Measurements from ENCODE around the gene RARB.

Gene RARB

DNA sequence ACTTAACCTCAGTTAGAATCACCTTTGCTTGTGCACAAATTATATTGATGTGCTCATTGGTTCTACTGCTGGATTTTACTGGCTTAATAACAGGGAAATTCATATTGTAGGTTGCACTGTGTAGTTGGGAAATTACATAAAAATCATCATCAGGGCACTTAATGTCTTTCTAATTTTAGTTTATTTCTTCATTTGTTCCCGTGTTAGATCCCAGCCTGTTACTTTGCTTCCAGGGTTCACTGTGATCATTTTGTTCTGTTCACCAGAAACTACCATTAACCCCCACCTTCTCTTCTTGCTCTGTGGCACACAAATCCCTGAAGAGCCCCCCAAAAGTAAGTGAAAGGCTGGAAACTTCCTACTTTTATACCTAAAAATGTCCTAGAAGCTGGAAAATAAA lies 80.4 kb downstream of the RARB start:
- DNase-seq (ENCODE audit: low read depth in 2 of 2) = no peak

DNA sequence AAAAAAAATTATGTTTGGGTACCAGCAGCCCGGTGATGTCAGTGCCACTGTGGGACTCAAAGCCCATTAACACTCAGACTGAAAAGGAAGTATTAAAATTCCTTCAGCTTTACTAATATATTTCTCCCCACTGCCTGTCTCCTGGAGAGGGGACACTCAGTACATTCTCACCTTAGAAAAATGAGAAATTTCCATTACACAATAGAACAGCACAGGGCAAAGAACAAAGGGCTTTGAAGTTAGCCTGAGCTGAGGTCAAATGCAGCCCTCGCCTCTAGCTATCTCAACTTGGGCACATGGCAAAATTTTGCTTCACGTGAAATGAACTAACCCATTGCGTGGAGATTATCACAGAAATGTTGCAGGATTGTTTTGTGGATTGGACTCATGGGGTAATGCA lies 80.8 kb downstream of the RARB start:
- peak; percentile 47 to 57 for DNase-seq (ENCODE audit: low read depth in 2 of 2)

DNA sequence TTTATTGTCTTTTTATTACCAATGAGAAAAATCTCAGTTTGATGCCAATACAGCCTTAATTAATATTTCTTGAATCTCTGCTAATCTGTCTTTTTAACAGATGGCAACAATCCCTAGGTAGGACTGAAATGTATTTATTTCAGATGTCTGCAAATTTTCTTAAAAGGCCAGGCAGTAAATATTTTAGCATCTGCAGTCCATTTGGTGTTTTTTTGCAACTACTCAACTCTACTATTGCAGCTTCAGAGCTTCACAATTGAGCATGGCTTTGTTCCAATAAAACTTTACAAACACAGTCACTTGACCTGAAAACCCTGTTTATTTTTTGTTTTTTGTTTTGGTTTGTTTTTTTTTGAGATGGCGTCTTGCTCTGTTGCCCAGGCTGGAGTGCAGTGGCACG lies 82.7 kb downstream of the RARB start:
- DNase-seq (ENCODE audit: low read depth in 2 of 2) = no peak

DNA sequence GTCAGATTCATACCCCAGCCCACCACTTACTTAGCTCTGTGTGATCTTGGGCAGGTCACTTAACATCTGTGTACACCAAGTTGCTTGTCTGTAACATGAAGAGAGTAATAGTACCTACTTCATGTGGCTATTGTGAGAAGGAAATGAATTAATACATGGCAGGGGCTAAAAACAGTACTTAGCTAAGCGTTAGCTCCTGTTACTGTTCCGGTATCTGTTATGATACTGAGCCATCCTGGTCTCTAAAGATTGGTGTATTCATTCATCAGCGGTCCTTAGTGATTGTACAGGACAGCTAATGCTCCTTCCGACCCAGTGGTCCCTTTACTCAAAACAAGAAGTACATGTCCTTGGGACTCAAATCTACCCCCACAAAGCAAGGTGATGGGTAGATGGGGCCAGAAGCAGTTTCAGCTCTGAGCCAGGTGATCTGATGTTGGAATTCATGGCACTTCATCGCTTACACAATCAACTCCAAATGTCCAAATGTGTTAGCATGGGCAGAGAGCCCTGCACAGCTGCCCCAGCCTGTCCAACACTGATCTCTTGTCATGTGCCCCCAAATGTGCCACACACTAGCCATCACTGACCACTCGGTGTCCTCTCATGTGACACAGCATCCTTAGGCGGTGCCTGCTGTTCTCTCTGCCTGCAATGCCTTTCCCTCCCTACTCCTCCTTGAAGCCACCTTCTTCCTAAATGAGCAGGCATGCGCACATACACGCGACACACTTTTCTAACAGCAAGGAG lies 84.1 kb downstream of the RARB start:
- DNase-seq (ENCODE audit: low read depth in 2 of 2) = no peak

DNA sequence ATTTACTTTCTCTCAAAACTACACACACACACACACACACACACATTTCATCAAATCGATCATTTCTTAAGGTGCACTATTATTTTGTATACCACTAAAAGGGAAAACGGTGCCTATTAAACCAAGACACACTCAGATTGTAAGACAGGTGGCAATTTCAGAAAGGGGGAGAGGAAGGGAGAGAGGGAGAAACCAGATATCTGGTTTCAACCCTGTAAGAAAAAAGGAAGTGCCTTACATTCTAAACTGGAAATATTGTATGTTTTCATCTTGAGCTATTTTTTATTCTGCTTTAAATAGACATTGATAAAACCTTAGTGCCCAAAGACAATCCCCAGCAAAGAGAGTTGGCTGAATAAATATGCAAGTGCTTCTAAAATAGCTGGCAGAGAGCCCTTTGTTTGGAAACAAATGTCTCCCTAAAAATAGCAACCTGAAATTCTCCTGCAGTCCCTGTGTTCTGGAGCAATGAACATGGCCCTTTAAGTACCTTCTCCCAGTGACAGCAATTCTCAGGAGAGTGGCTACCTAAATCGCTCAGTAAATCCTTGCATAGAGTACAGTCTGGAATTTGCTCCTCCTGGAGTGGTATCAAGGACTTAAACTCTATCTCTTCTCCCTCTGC lies 85.7 kb downstream of the RARB start:
- no peak for DNase-seq (ENCODE audit: low read depth in 2 of 2)

DNA sequence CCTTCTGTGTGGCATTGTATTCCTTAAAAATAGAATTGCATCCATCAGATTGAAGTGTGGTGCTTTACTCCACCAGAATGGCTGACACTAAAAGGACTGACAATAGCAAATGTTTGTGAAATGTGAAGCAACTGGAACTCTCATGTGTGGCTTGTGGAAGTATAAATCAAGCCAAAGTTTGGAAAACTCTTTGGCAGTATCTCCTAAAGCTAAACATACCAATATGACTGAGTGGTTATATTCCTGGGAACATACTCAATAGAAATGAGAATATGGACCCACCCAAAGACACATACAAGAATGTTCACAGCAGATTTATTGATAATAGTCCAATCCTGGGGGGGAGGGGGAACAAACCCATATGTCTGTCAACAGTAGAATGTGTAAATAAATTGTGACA lies 87.1 kb downstream of the RARB start:
- no peak for DNase-seq (ENCODE audit: low read depth in 2 of 2)

DNA sequence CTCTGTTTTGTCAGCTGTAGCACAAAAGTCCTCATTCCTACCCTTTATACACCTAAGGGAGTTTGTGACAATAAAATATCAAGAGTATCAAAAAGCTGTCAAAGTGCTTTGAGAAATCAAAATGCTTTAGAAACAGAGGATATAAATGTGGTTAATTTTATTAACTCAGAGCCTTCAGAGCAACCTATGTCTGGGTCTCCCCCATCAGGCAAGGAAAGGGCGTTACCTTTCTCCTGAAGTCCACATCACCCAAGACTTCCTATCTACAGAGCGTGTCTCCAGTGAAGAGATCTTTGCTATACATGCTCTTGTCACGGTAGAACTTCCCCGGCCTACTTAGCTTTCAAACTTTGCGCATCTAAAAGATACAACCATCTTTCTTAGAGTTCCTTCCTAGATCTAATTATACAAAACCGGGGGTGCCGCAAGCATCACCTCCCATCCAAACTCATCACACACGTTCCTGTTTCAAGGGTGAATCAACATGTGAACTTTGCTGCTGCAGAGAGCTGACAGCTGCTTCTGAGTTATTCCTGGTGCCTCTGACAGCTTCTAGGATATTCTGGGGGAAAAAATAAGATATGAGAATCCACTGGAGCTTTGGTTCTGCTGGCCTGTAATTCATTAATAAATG lies 93.0 kb downstream of the RARB start:
- DNase-seq (ENCODE audit: low read depth in 2 of 2) = no peak

DNA sequence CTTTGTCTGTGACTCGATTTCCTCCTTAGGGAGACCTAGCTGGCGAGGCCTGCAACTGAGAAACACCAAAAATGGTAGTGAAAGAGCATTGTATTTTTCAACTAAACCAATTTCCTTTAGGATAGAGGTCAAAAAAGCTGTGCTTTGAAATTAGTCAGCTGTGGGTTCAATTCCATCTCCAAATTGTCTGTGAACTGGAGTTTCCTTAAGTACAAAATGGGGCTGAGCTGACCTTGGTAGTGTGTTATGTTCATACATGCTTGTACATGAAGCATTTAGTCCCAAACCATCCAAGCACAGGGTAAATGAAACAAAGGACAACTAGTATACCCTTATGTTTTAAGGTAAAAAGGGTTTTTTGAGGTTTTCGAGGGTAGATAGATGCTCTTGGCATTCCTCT lies 99.3 kb downstream of the RARB start:
- DNase-seq (ENCODE audit: low read depth in 2 of 2) = no peak

DNA sequence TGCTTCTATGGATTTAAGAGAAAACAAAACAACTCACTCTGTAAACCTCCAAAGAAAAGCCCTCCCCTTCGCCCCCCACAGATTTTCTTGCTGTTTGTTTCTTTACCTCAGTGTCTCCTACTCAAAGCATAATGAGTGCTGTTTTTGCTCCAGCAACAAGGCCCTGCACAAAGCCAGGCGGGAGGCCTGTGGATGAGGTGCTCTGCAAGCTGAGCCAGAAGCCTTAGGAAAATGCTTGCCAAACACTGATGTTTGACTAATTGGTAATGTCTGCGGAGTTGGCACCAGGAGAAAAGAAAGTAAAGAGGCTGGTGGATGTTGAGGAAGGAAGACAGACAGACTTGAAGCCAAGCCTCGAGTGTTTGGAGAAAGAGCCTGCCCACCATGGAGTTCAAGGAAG lies 99.7 kb downstream of the RARB start:
- DNase-seq (ENCODE audit: low read depth in 2 of 2) = no peak

DNA sequence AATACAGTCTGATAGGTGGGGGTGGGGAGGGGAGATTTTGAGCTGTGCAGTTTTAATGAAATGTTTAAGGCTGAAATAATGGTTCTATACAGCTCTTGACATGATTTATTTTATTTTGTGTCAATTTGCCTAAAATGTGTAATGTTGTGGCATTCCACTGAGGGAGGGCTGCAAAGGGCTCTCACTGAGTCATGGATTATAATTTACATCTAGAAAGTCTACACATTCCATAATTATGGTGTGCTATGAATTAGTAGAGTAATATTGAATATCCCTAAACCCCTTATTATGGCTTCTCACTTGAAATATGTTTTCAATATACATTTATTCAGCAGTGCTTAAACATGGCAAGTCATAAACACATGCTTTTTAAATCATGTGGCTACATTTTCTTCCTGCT lies 103.9 kb downstream of the RARB start:
- peak; percentile 89 to 92 for DNase-seq (ENCODE audit: low read depth in 2 of 2)

DNA sequence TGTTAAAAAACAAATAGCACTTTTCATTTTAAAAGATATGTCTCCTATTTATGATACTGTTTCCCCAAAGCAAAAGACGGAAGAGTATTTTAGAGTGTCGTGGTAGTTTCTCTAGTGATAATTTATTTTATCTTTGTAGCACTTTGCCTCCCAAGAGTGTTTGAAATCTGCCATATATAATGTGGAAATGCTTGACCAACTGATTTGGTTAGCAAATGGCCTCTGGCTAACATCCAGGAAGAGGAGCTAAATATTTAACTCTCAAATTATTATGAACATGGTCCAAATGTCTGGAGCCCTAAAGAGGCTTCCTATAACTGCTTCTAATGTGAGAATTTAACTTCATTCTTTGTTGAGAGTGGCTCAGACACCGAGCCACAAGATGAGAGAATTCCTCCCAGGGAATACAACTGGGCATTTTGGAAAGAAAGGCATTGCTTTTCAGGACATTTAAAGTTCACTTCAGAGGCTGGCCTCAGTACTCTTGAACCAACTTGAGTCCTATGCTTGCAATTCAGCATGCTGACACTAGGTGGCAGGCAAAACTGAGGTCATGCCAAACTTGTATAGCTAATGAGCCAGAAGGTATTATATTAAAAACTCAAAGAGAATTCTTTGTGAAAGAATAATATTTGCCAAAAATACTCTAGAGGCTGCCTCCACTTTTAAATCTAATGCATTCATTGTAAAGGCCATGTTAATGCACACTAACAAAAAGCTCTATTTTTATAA lies 104.5 kb downstream of the RARB start:
- DNase-seq (ENCODE audit: low read depth in 2 of 2) = no peak

DNA sequence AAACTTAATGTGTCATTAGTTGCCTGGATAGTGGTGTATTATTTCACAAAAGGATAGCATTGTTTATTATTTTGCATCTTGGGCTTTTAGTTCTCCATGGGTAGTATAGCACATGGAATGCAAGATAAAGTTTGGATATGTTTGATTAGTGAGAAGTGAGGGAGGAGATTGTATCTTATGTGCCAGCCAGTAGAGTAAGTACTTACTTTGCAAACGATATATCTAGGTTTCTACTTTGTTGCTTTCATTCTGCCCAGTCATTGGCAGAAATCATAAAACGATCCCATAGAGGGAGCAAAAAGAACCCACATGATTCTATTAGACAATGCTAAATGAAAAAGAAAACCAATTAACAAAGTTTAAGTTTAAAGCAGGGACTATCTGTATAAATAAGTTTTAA lies 105.3 kb downstream of the RARB start:
- DNase-seq (ENCODE audit: low read depth in 2 of 2) = no peak

DNA sequence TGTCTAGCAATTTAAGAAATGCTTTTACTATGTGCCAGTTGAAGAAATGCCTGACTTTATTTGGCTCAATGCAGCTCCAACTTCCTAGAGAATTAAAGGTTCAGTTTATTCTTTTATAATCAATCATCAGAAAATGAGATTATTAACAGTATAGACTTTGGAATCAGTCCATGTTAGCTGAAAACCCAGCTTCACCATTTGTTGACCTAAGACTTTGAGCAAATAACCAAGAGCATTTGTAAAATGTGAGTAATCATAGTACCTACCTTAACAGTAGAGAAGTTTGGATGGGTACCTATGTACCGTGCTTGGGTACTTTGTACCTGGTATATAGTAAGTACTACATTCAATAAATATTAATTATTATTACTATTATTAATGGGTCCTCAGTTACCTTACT lies 105.9 kb downstream of the RARB start:
- DNase-seq (ENCODE audit: low read depth in 2 of 2) = no peak

DNA sequence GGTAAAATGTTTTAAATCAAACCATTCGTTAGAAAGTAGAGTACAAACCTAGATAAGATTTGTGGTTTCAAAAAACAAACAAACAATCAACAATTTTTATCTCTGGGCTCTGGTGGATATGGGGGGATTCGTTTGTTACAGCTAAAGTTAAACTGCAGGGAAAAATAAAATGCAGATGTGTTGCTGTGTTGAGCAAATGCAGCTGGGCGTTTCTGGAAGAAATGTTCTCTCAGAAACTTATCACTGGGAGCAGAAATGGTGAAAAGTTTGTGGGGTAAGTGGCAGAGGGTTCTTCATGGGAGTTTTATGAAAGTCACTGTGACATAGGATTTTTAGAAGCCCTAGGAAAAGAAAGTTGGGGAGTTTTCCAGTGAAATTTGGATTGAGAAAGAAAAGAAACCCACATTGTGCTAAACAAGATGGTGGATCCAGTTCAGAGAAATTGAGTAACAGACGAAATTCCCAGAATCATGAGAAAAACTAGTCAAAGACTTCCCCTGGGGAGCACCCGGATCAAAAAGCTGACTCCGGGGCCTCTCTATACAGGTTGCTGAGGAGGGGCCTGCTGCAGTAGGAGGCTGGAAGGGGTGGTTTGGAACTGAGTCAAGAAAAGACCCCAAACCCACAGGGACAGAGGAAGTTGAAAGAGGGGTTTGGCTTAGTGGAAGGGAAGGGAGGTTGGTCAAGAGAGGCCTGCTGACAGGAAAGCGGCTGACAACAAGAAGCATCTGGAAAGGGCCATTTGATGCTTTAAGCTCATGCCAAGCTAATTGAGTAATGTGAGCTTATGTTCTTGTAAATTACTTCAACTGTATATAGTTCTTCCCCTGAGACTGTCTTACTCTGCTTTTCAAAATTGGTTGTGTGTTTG lies 108.7 kb downstream of the RARB start:
- peak in 1 of 2 experiments; percentile 61 for DNase-seq (ENCODE audit: low read depth in 2 of 2)

DNA sequence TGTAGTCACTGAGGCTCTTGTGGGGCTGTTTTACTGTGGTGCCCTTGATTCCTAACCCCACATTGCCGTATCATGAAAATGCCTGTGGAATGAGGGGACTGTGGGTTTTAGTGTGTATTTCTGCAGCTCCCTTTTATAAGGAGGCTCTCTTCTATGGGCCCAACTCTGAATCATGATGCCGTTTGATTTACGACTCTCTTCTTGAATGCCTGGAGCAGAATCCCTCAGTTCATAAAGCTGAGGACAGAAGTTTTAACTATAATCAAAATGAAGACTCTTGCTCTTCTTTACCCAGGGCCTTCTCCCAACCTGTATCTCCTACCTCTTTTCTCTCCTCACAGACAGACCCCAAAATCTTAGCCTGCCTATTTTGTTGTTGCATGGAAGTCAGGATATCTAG lies 109.5 kb downstream of the RARB start:
- no peak for DNase-seq (ENCODE audit: low read depth in 2 of 2)

DNA sequence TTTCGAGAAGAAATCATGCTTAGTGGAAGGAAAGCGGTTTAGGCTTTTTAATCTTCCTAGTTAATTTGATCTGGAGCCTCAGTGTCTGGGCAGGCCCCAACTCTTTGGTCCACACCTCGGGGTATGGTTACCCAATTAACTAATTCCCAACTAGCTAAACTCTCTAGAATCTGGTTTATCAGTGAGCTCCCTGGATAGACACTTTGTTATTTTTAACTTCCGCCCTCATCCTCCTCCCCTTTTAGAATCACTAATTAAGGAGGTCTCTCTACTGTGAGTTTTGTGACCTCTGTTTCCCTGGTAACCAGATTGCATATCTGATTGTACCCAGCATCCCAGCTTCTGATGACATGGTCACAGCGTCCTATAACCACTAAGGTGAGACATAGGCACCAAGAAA lies 112.2 kb downstream of the RARB start:
- DNase-seq (ENCODE audit: low read depth in 2 of 2) = no peak

DNA sequence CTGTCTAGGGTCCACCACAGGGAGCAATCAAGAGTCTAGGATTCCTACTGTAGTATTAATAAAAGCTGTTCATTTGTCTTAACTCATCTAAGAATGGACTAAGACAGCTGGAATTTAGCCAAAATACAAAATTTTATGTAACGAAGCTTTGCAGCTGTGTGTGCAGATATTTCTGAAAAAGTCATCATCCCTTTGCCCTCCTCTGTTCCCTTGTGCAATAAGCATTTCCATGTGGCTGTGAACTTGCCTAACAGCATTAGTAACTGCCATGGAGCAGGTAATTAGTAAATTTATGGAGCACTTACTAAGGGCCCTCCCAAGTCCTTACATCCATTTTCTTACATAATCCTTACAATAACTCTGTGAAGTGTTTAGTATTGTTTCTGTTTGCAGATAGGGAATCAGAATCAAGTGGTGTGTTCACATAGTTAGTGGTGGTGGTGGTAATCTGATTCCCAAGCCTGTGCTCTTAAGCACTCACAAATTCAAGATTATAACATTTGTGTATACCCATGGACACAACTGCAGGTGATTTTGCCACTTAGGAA lies 114.5 kb downstream of the RARB start:
- DNase-seq (ENCODE audit: low read depth in 2 of 2) = peak; percentile 58

DNA sequence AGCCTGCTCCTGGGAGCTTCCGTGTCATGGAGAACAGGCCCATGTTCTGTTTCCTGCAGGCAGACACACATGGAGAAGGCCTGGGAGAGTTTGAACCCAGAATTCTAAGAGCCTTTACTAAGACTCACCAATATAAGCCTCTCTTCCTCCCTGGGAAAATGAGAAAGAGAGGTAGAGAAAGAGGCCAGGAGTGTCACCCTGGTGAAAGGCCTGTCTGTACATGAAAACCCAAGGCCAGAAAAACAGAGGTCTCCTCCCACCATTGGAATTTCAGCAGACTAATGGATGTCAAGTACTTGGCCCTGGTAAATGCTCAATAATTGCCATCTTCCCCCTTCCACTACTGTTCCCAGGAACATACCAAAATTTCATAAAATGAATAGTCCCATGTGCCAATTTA lies 119.0 kb downstream of the RARB start:
- no peak for DNase-seq (ENCODE audit: low read depth in 2 of 2)

DNA sequence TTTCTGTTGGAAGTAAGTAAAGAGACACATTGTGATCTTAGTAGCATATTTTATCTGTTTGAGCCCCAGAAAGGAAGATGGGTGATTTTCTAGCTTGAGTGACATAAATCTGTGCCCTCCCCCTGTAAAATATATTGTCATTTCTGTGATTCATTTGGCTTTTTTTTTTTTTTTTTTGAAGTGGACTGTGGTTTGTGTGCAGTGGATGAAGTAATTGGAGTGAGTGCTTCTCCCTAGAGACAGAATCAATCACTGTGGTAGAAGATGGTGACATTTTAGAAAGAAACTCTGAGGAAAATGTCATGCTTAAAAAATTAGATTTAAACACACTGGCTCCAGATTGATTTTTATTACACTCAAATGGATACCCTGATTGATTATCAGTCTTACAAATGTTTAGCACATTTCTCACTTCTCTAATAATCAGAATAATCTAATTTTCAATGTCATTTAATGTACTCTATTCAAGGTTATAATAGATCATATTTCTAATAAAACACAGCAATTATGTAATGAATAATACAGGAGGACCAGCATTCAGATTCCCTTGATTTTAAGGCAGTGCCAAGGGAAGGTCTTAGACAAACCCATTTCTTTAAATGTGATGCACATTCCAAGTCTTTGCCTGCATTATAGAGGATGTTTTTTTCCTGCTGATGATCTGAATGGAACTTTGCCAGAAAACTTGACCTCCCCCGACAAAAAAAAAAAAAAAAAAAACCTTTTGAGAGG lies 120.0 kb downstream of the RARB start:
- no peak for DNase-seq (ENCODE audit: low read depth in 2 of 2)

DNA sequence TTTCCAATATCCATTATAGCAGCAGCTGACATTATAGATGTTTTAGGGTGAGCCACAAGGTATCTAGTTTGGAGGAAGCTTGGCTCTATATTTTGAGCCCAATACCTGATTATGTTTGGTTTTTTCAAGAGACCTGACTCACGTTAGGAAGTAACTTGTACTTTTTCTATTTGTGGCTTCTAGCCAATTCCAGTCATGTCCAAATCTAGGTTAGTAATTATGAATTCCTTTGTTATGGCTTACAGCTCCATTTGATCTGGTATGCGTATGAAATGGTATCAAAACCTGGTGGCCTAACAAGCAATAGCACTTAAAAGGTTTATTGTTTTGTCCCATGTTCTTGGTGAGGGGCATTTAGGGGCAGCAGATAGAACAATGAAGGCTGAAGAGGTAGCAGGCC lies 120.8 kb downstream of the RARB start:
- DNase-seq (ENCODE audit: low read depth in 2 of 2) = no peak

DNA sequence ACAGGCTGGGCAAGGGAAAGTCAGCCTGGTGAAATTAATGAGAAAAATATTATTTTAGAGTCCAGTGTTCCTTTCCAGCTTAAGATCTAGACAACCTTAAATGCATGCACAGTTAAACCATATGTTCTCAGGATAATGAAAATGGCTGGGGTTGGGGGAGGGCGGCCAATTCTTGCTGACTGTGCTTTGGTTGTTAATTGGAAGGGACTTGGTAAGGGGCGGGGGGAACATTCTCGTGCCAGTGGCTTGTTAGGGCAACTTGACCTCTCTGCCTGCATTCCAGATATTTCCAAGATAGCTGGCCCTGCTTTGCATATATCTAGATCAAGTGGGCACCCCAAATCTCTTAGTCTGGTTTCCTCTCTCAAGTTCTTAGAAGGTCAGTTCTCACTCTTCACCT lies 124.2 kb downstream of the RARB start:
- no peak for DNase-seq (ENCODE audit: low read depth in 2 of 2)
